Activated CD8-positive, alpha-beta T cell treated with anti-CD3 and anti-CD28 coated beads for 36 hours (primary cell): ENCODE results near the gene PCGF2. TPM values are rescaled to one million over a fixed set of nuclear protein-coding genes. Genes with fewer than 3 reads are reported as not detected.

Source experiments
- ATAC-seq: fragments of 200-7000 bp; cut with Tn5 transposase; one replicate; pipeline ENCODE4 v1.10.0; 2021; ENCODE audit warnings: mild to moderate bottlenecking, moderate library complexity
- CTCF ChIA-PET: fragments of 350-600 bp; sonication (Branson Sonifier 250); formaldehyde crosslinking; loops from one replicate; lab custom pipeline; 2021; ENCODE audit warnings: antibody characterized with exemption; lab: Charles Lee
- POLR2A ChIA-PET: fragments of 350-600 bp; sonication (Branson Sonifier 250); formaldehyde crosslinking; loops from one replicate; lab custom pipeline; 2021; ENCODE audit warnings: antibody characterized with exemption; lab: Charles Lee
- DNase-seq: peaks from one replicate; pipeline ENCODE4 v3.0.0-alpha.2; 2020
- H3K27ac Mint-ChIP-seq: one replicate; pipeline ENCODE4 v1.8.0; 2021; ENCODE audit warnings: mild to moderate bottlenecking, mixed read lengths
- H3K27me3 Mint-ChIP-seq: one replicate; pipeline ENCODE4 v1.8.0; 2021; ENCODE audit warnings: mixed read lengths
- H3K36me3 Mint-ChIP-seq: one replicate; pipeline ENCODE4 v1.8.0; 2021; ENCODE audit warnings: low read depth, mixed read lengths
- H3K4me1 Mint-ChIP-seq: one replicate; pipeline ENCODE4 v1.8.0; 2021; ENCODE audit warnings: low read depth, mixed read lengths
- H3K4me3 Mint-ChIP-seq: one replicate; pipeline ENCODE4 v1.8.0; 2021; ENCODE audit warnings: mild to moderate bottlenecking, moderate library complexity, mixed read lengths
- H3K9me3 Mint-ChIP-seq: one replicate; pipeline ENCODE4 v1.8.0; 2021; ENCODE audit warnings: mixed read lengths
- CTCF ChIP-seq: fragments of 200-600 bp; IDR thresholded peaks from one replicate; pipeline ENCODE4 v1.8.0; 2022; ENCODE audit warnings: antibody characterized with exemption, mild to moderate bottlenecking
- intact Hi-C: fragments of 100-400 bp; cut with micrococcal nuclease; formaldehyde crosslinking; loops from one replicate; pipeline ENCODE4 v1.10.0; 2022
- total RNA-seq, 2 experiments: library from RNA; stranded (reverse); gene quantifications; one replicate each; pipeline ENCODE4 v1.2.3, GENCODE V29; 2021

The PCGF2 gene
- 1 to 10 TPM in 1 of 2 experiments, under 1 TPM in 1; 0.50 to 1.2 TPM for total RNA-seq

- ChIA-PET CTCF (interaction anchor here (2.7 kb wide), 1 partner anchor 13 kb away, joined by 13 read pairs; no protein-coding TSS in a partner anchor), POLR2A (no interaction called here)
- H3K27ac Mint-ChIP-seq = no peak within 1 kb of the TSS
- H3K9me3 Mint-ChIP-seq = no peaks in the 10 kb centered on the region
- peaks cover 36% of the 10 kb centered on the region for H3K4me1 Mint-ChIP-seq
- intact Hi-C loops = no loop called here
- peaks cover 5% of the 10 kb centered on the region for H3K36me3 Mint-ChIP-seq
- no peak for ATAC-seq
- peak within 1 kb of the TSS; percentile 91 for H3K4me3 Mint-ChIP-seq
- peak; percentile 40 for DNase-seq
- peaks cover 48% of the 10 kb centered on the region for H3K27me3 Mint-ChIP-seq
- no peak for TF ChIP-seq CTCF
Observed at GRCh38 chr17:38748149-38748891, at the start of gene PCGF2. PCGF2 (minus strand) TSS chr17:38748336; CDS start chr17:38740402, 7,934 bp downstream.

- H3K9me3 Mint-ChIP-seq = no peaks in the 10 kb centered on the region
- no peaks in the 10 kb centered on the region for H3K27me3 Mint-ChIP-seq
- POLR2A ChIA-PET = interaction anchor here (0.6 to 2.4 kb wide), 7 partner anchors 11 to 409 kb away, joined by 3 to 7 read pairs (median 3); partner anchors contain the start of gene RPL23
- peak overlapping the region; percentile 83 for H3K4me3 Mint-ChIP-seq
- ATAC-seq = no peak
- DNase-seq = no peak
- CTCF ChIA-PET = interaction anchor here (0.9 to 1.8 kb wide), 5 partner anchors 10 to 125 kb away, joined by 3 to 5 read pairs (median 3); no protein-coding TSS in a partner anchor
- peaks cover 41% of the 10 kb centered on the region for H3K4me1 Mint-ChIP-seq
- peaks cover 40% of the 10 kb centered on the region for H3K36me3 Mint-ChIP-seq
- TF ChIP-seq CTCF = no peak
- peak overlapping the region; percentile 85 for H3K27ac Mint-ChIP-seq
- intact Hi-C loops = no loop called here
Observed at GRCh38 chr17:38797828-38798227, 49.7 kb upstream of the PCGF2 start.

GRCh38 chr17:38797158-38797490 is 49.0 kb upstream of the PCGF2 start:
- peak overlapping the region; percentile 2 for H3K27ac Mint-ChIP-seq
- no peak for DNase-seq
- peaks cover 43% of the 10 kb centered on the region for H3K4me1 Mint-ChIP-seq

GRCh38 chr17:38796451-38797157 is 48.5 kb upstream of the PCGF2 start:
- H3K27me3 Mint-ChIP-seq = no peaks in the 10 kb centered on the region

More at GRCh38 chr17:38797158-38797490, 49.0 kb upstream of the PCGF2 start:
- Mint-ChIP-seq H3K4me3 (peak overlapping the region; percentile 83), H3K36me3 (peaks cover 39% of the 10 kb centered on the region), H3K9me3 (no peaks in the 10 kb centered on the region), H3K27me3 (no peaks in the 10 kb centered on the region)
- intact Hi-C loops = no loop called here
- ChIA-PET POLR2A (interaction anchor here (0.9 to 2.4 kb wide), 5 partner anchors 10 to 56 kb away, joined by 3 to 7 read pairs (median 3); partner anchors contain the start of gene RPL23), CTCF (interaction anchor here (1.2 to 1.3 kb wide), 2 partner anchors 24 to 71 kb away, joined by 3 read pairs; no protein-coding TSS in a partner anchor)
- no peak for ATAC-seq
- no peak for TF ChIP-seq CTCF

More at GRCh38 chr17:38796451-38797157, 48.5 kb upstream of the PCGF2 start:
- DNase-seq (no peak), ATAC-seq (no peak)
- no peaks in the 10 kb centered on the region for H3K9me3 Mint-ChIP-seq
- peaks cover 36% of the 10 kb centered on the region for H3K36me3 Mint-ChIP-seq
- ChIA-PET CTCF (interaction anchor here (1.3 kb wide), 1 partner anchor 24 kb away, joined by 3 read pairs; no protein-coding TSS in a partner anchor), POLR2A (interaction anchor here (1.3 kb wide), 1 partner anchor 57 kb away, joined by 7 read pairs; the partner anchor contains the start of gene RPL23)
- H3K4me3 Mint-ChIP-seq = peak overlapping the region; percentile 83
- peak overlapping the region; percentile 2 for H3K27ac Mint-ChIP-seq
- H3K4me1 Mint-ChIP-seq = peaks cover 44% of the 10 kb centered on the region
- intact Hi-C loops = no loop called here
- no peak for TF ChIP-seq CTCF
